Measurements from ENCODE around the gene KRT6B.

DNA sequence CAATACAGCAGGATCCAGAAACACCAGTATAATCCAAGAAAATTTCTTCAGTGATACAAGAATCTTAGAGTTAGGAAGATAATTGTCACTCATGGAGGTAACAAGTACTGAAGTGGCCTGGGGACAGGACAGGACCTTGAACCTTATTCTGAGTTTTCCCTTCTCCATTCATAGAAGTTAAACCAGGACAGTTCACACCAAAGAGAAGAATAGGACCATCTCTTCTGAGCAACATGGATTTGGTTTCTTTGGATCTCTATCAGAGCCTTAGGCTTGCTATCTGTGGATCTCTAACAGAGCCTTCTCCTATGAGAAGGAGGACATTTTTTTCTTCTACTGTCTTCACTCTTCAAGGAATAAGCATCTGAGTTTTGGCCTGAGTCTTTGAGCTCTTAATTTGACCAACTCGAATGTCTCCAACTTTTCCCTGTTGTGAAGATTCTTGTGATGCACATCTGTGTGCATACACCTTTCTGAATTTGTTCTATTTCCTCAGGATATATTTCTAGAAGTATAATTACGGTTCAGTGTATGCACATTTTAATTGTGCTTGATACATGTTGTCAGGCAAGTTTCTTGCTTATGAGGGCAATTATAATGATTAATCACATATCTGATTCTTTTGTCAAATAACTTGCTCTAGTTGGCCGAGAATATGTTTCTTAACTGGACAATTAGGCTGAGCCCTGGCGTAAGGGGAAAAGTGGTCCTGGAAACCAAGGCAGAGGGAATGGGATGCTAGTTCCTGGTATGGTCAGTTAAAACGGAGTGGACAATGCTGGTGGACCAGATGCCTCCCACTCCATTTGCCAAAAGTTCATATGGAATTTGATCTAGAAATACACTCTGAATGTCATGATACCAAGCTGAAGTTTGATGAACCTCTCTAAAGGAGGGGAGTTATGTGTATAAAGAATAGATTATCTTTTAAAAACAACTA, 34.5 kb upstream of the KRT6B start:
- TF ChIP-seq, protein P1, sequence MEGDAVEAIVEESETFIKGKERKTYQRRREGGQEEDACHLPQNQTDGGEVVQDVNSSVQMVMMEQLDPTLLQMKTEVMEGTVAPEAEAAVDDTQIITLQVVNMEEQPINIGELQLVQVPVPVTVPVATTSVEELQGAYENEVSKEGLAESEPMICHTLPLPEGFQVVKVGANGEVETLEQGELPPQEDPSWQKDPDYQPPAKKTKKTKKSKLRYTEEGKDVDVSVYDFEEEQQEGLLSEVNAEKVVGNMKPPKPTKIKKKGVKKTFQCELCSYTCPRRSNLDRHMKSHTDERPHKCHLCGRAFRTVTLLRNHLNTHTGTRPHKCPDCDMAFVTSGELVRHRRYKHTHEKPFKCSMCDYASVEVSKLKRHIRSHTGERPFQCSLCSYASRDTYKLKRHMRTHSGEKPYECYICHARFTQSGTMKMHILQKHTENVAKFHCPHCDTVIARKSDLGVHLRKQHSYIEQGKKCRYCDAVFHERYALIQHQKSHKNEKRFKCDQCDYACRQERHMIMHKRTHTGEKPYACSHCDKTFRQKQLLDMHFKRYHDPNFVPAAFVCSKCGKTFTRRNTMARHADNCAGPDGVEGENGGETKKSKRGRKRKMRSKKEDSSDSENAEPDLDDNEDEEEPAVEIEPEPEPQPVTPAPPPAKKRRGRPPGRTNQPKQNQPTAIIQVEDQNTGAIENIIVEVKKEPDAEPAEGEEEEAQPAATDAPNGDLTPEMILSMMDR (IDR thresholded peaks at IDR 0.05), result no peak
- no peak for TF ChIP-seq POLR2A (IDR thresholded peaks at IDR 0.05)
